Motor neuron (in vitro differentiated cells): ENCODE measurements around the gene DNAJA2. TPM values are rescaled to one million over a fixed set of nuclear protein-coding genes. Genes with fewer than 3 reads are reported as not detected.
"Not testable (repeated sequence)": the region's sequence is repeated elsewhere in the genome, so short reads cannot be mapped to it uniquely, and the experiment has no call there.

Experiments used
- ATAC-seq, 8 experiments: fragments of 200-7000 bp; cut with Tn5 transposase; replicated peaks in 6 of 8; 2 replicates each; pipeline ENCODE4 v1.8.0; 2021; ENCODE audit warnings: mild to moderate bottlenecking in 8 of 8, moderate library complexity in 8 of 8
- H3K27ac ChIP-seq, 2 donors: fragments of 250-450 bp; sonication (Bioruptor Pico); 2 replicates each; pipeline ENCODE4 v1.9.0; 2021; ENCODE audit warnings: antibody characterized with exemption in 2 of 2, mild to moderate bottlenecking in 2 of 2, moderate library complexity in 1 of 2
- H3K4me1 ChIP-seq, 2 donors: fragments of 250-450 bp; sonication (Bioruptor Pico); replicated peaks in 1 of 2; 2 replicates each; pipeline ENCODE4 v1.6.1; 2021; ENCODE audit warnings: antibody characterized with exemption in 2 of 2, mild to moderate bottlenecking in 2 of 2, moderate library complexity in 1 of 2
- H3K4me3 ChIP-seq, 5 donors: fragments of 250-450 bp; sonication (Bioruptor Pico); 2 replicates each; pipeline ENCODE4 v1.9.0; 2021; ENCODE audit warnings: antibody characterized with exemption in 5 of 5, mild to moderate bottlenecking in 5 of 5, moderate library complexity in 4 of 5
- WGBS, 10 experiments: fragments of 450-650 bp; shearing (Covaris generic); methylation state at CpG; one replicate each; pipeline ENCODE4 v1.0.0; 2022; 5-methylcytosine and 5-hydroxymethylcytosine counted together
- in situ Hi-C, 9 experiments: fragments of 400-800 bp; cut with MboI; loops; one replicate each; pipeline ENCODE4 v1.15.0; 2021; ENCODE audit warnings: low sequenced_read_pairs in 9 of 9, low pct_unique_long_range_greater_than_20kb in 2 of 9; ENCODE audit not compliant: unreplicated experiment in 9 of 9
- total RNA-seq, 8 experiments: library from RNA; unstranded; fragments of 300-600 nt; gene quantifications; 2 replicates each; pipeline versions ENCODE4 v1.2.3 to v1.2.4, GENCODE V29; 2022

Gene DNAJA2
- 100 to 1,000 TPM in 2 of 8 experiments, 10 to 100 TPM in 6; 66.6 to 152 (median 82.5) TPM for total RNA-seq

DNA sequence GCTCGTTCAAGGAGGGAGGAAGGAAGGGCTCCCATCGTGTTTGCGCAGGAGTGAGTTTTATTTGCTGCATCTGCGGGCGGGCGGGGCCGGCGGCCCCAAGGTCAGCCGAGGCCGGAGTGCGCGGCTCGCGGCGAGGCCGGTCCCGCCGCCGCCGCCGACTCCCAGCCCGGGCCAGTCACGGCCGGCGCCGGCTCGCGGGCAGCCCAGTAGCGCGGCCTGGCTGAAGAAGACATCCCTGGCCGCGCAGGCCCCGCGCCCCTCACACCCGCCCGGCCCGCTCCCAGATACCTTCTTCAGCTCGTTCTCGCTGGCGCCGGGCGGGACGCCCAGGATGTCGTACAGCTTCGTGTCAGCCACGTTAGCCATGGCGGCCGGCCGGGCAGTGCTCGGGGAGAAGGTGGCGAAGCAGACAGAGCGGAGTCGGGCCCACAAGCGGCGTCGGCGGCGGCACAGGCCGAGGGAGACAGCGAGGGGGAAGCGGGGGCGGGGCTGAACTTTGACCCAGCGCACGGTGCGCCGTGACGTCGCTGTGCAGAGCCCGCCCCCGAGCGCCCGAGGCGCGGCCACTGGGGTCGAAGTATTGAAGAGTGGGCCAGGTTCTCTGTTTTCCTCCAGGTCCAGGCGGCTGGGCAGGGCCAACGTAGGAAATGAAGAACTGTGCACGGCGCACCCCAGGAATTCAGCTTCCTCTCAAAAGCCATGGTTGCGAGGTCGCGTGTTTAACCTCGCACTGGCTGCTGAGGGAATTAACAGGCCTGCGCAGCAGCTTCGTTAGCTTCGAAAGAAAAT is at the start of gene DNAJA2:
Gene DNAJA2, minus strand, starts transcription at position 468 of the 789 bp plus-strand sequence. Its CDS starts 102 bp downstream, at position 366.
- peak; percentile 93 to 97 (median 95) for ATAC-seq
- in situ Hi-C loops = no loop called here
- WGBS, 10 experiments = 0 to 5% (median 0%) methylated on average over 1 to 5 of the region's 86 CpGs; no CpG with 5 or more reads in 4 of the 10 experiments

DNA sequence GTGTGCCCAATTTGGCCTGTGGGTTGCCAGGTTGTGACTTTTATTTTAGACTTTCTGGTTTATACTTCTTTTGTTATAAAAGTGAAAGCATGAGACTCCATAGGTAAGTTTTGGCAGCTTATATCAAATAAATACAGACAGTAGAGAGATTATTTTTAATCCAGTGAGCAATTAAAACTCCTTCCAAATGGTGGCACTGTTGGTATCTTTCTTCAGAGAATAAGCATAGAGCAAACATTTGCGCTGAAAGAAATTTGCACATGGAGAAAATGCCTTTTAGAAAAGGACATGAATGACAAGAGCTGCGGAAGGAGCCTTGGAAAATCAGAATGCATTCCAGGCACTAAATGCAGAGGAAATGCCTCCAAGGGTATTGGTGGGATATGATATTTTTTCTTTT is 46.1 kb upstream of the DNAJA2 start:
- in situ Hi-C loops = no loop called here
- Histone ChIP-seq H3K27ac (no peak overlapping the region), H3K4me3 (no peak overlapping the region), H3K4me1 (peaks cover 0 to 4% of the 10 kb centered on the region in 2 donors)
- peak in 3 of 8 experiments; percentile 51 to 66 (median 60) for ATAC-seq
- 0 to 100% (median 79%) methylated on average over 1 to 2 of the region's 2 CpGs; no CpG with 5 or more reads in 3 of the 10 experiments for WGBS, 10 experiments

More for the DNA sequence above, at the start of gene DNAJA2:
- peak within 1 kb of the TSS; percentile 90 to 97 for H3K27ac ChIP-seq
- peaks cover 21 to 28% of the 10 kb centered on the region in 2 donors for H3K4me1 ChIP-seq
- peak within 1 kb of the TSS; percentile 63 to 97 (median 87) for H3K4me3 ChIP-seq

DNA sequence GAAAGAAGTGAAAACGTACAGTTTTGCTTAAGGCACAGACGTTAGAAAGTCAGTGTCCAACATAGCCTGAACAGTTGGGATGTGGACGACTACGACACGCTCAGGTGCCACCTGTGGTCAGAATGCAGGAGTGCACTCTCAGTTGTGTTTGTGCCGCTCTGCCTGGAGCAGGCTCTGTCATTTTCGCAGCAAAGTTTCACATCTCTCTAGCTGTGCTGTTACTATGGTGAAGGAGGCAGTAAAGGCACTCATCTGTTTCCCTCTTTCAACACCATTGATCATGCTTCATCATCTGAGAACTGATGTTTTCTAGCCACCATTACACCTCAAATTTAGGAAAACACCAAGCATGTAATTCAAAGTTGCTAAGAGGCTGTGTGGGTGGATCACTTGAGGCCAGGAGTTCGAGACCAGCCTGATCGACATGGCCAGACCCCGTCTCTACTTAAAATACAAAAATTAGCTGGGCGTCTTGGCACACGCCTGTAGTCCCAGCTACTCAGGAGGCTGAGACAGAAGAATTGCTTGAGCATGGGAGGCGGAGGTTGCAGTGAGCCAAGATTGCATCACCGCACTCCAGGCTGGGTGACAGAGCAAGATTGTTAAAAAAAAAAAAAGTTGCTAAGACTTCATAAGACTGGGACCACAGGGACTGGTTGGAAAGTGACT is 44.9 kb upstream of the DNAJA2 start:
- ATAC-seq = peak; percentile 58 to 99 (median 86)
- in situ Hi-C loops = no loop called here
- 0 to 86% (median 53%) methylated on average over 2 to 13 of the region's 14 CpGs; no CpG with 5 or more reads in 1 of the 10 experiments for WGBS, 10 experiments

DNA sequence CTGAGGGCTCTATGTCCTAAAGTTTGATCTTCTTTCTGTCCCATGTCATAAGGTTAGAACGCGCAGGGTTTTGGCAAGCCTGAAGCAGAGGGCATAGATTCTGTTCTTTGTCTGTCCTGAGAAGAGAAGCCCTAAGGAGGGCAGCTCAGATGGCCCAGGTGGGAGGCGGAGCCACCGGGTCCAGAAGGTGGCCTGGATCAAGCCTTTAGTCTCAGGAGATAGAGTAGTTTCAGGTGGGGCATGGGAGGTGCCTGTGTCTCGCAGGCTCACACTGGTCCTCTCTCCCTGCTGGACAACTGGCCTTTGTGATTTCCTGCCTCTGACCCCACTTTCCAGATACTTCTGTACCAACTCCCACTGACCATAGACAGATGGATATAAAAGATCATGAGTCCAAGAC is 44.2 kb upstream of the DNAJA2 start:
- Histone ChIP-seq H3K4me3 (no peak overlapping the region), H3K4me1 (peaks cover 0 to 4% of the 10 kb centered on the region in 2 donors), H3K27ac (no peak overlapping the region)
- WGBS, 10 experiments = 50 to 100% (median 94%) methylated on average over 1 to 4 of the region's 5 CpGs; no CpG with 5 or more reads in 2 of the 10 experiments
- peak in 1 of 8 experiments; percentile 5 for ATAC-seq
- in situ Hi-C loops = no loop called here

More for the DNA sequence above, 44.9 kb upstream of the DNAJA2 start:
- peaks cover 0 to 4% of the 10 kb centered on the region in 2 donors for H3K4me1 ChIP-seq
- no peak overlapping the region for H3K27ac ChIP-seq
- H3K4me3 ChIP-seq = no peak overlapping the region

DNA sequence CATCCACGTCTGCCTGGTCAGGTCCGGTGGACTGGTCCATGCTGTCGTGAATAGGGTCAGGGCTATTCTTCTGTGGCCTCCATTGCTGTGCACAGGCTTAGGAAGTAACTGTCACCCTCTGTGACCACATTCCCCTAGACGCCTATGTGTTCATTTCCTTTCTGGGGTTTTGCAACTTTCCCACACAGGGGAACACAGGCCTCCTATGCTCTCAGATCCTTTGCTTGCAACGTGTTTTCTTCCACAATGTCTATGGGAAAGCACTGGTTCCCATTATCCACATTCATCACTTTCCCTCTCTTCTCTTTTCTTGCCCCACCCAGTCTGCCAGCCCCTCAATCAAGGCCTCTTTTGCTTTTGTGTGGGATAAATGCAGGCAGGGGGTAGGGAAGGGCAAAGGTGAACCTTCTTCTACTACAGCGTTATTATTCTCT is 43.2 kb upstream of the DNAJA2 start:
- Histone ChIP-seq H3K4me1 (peaks cover 0 to 4% of the 10 kb centered on the region in 2 donors), H3K27ac (no peak overlapping the region), H3K4me3 (no peak overlapping the region)
- WGBS, 10 experiments = 40 to 100% (median 56%) methylated on average over 1 to 5 of the region's 6 CpGs; no CpG with 5 or more reads in 2 of the 10 experiments
- in situ Hi-C loops = no loop called here
- ATAC-seq = no peak

DNA sequence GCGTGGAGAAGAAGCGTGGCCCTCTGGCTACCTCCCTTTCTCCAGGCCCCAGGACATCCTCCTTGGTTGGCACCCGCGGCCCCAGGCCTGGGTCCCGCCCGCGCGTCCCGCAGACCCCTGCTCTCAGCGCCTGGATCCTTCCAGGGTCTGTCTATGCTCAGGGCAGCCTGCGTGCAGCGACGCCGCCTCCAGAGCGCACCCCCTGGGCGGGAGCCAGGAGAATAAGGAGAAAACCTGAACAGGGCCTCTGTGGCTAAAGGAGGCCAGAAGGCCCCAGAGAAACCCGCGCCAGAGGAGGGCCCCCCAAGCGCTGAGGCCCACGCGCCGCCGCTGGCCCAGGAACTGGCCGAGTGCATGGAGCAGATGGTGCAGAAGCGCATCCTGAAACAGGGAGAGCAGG is 40.4 kb upstream of the DNAJA2 start:
- ATAC-seq = no peak
- Histone ChIP-seq H3K27ac (no peak overlapping the region), H3K4me3 (no peak overlapping the region), H3K4me1 (peaks cover 0 to 4% of the 10 kb centered on the region in 2 donors)
- in situ Hi-C loops = no loop called here
- 84 to 100% (median 95%) methylated on average over 1 to 7 of the region's 25 CpGs; no CpG with 5 or more reads in 6 of the 10 experiments for WGBS, 10 experiments

DNA sequence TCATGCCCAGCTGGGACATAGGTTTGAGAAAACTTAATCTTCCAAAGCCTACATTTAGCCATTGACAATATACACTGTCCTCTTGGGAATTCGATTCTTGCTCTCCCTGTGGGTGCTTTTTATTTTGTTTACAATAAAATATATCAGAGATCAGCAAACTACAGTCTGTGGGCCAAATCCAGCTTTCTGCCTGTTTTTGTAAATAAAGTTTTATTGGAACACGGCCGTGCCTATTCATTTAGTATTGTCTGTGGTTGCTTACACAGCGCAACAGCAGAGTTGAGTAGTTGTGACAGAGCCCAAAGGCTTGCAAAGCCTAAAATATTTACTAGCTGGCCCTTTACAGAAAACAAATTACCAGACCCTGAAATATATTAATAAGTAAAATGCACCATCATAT is 39.7 kb upstream of the DNAJA2 start:
- peaks cover 0 to 4% of the 10 kb centered on the region in 2 donors for H3K4me1 ChIP-seq
- 44 to 100% (median 98%) methylated on average over 1 to 4 of the region's 4 CpGs; no CpG with 5 or more reads in 2 of the 10 experiments for WGBS, 10 experiments
- in situ Hi-C loops = no loop called here
- no peak for ATAC-seq
- H3K27ac ChIP-seq = no peak overlapping the region
- no peak overlapping the region for H3K4me3 ChIP-seq

DNA sequence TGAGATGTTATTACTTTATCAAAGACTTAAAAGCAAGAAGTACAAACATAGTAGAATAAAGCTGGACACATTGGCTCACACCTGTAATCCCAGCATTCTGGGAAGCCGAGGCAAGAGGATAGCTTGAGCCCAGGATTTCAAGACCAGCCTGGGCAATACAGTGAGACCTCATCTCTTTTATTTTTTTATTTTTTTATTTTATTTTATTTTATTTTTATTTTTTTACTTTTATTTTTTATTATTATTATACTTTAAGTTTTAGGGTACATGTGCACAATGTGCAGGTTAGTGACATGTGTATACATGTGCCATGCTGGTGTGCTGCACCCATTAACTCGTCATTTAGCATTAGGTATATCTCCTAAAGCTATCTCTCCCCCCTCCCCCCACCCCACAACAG is 37.3 kb upstream of the DNAJA2 start:
- H3K4me1 ChIP-seq, in situ Hi-C loops, H3K4me3 ChIP-seq, H3K27ac ChIP-seq, ATAC-seq: not testable (repeated sequence)
- WGBS, 10 experiments = 36 to 100% (median 82%) methylated on average over 1 to 2 of the region's 2 CpGs; no CpG with 5 or more reads in 1 of the 10 experiments

DNA sequence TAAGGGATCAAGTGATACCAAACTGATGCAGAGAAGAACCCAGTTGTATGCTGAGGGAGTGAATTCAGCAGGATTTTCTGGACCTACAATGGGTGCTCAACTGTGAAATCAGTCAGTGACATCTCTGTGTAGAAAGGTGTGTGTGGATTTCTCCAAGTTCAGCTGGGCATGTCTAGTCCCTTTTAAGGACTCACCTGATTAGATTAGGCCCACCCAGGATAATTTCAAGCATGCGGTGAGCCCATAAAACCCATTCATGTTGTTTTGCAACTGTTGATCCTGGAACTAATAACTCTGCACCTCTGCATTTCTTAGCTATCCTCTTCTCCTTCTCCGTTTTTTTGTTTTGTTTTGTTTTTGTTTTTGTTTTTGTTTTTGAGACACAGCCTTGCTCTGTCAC is 35.1 kb upstream of the DNAJA2 start:
- ATAC-seq = no peak
- in situ Hi-C loops = no loop called here
- no peaks in the 10 kb centered on the region for H3K4me1 ChIP-seq
- no peak overlapping the region for H3K4me3 ChIP-seq
- WGBS, 10 experiments = 20 to 100% (median 67%) methylated on average over 1 to 2 of the region's 2 CpGs
- H3K27ac ChIP-seq = no peak overlapping the region

DNA sequence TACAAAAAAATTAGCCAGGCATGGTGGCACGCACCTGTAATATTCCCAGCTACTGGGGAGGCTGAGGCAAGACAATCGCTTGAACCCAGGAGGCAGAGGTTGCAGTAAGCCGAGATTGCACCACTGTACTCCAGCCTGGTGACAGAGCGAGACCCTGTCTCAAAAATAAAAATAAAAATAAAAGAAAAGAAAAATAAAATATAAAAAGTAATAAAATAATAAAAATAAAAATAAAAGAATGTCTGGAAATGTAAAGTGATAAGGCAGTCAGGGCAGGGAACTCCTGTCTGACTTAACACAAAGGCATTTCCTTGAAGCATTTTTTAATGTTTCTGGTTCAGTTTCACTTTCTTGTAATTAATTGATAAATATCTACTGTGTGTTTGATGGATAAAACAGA is 34.7 kb upstream of the DNAJA2 start:
- in situ Hi-C loops = no loop called here
- ATAC-seq = peak in 1 of 8 experiments; percentile 17
- Histone ChIP-seq H3K27ac (no peak overlapping the region), H3K4me3 (no peak overlapping the region), H3K4me1 (no peaks in the 10 kb centered on the region)
- 56 to 96% (median 90%) methylated on average over 2 to 4 of the region's 4 CpGs; no CpG with 5 or more reads in 1 of the 10 experiments for whole genome bisulfite sequencing, 10 experiments

DNA sequence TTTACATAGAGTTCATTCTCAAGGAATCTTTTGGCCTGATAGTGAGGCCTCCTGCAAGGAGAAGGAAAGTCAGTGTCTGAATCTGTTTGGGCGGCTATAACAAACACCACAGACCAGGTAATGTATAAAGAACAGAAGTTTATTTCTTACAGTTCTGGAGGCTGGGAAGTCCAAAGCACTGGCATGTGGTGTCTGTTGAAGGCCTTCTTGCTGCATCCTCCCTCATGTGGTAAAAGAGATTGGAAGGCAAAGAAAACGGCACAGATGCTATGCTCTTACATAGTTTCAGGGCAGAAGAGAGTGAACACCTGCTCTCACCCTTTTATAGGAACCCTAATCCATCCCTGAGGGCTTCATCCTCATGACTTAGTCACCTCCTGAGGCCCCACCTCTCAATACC is 31.2 kb upstream of the DNAJA2 start:
- Histone ChIP-seq H3K4me1 (no peaks in the 10 kb centered on the region), H3K27ac (no peak overlapping the region), H3K4me3 (no peak overlapping the region)
- no peak for ATAC-seq
- WGBS, 10 experiments = 30 to 100% (median 96%) methylated on average over 1 to 2 of the region's 2 CpGs; no CpG with 5 or more reads in 4 of the 10 experiments
- in situ Hi-C loops = no loop called here

DNA sequence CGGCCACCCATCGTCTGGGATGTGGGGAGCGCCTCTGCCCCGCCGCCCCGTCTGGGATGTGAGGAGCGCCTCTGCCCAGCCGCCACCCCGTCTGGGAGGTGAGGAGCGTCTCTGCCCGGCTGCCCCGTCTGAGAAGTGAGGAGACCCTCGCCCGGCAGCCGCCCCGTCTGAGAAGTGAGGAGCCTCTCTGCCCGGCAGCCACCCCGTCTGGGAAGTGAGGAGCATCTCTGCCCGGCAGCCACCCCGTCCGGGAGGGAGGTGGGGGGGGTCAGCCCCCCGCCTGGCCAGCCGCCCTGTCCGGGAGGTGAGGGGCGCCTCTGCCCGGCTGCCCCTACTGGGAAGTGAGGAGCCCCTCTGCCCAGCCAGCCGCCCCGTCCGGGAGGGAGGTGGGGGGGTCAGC is 26.6 kb upstream of the DNAJA2 start:
- H3K27ac ChIP-seq, H3K4me3 ChIP-seq, H3K4me1 ChIP-seq, ATAC-seq, in situ Hi-C loops: not testable (repeated sequence)
- WGBS, 10 experiments = no CpG with 5 or more reads among the region's 29 CpGs

DNA sequence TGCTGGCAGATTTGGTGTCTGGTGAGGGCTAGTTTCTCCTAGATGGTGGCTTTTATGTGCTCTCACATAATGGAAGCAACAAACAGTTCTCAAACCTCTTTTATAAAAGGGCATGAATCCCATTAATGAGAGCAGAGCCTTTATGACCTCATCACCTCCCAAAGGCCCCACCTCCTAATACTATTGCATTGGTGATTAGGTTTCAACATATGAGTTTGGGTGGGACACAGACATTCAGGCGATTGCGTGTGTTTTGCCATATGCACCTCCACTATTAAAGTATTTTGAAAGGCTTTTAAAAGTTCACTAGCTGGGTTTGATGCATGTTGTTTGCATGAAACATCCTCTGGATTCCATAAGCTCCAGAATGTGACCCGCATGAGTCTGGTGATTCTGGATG is 24.4 kb upstream of the DNAJA2 start:
- 14 to 100% (median 63%) methylated on average over 1 to 3 of the region's 3 CpGs; no CpG with 5 or more reads in 4 of the 10 experiments for WGBS, 10 experiments
- H3K4me1 ChIP-seq = no peaks in the 10 kb centered on the region
- peak in 3 of 8 experiments; percentile 75 to 85 (median 80) for ATAC-seq
- no peak overlapping the region for H3K27ac ChIP-seq
- no peak overlapping the region for H3K4me3 ChIP-seq
- in situ Hi-C loops = no loop called here
